ENCODE measurements around the gene SCAMP4.

SCAMP4 gene

DNA sequence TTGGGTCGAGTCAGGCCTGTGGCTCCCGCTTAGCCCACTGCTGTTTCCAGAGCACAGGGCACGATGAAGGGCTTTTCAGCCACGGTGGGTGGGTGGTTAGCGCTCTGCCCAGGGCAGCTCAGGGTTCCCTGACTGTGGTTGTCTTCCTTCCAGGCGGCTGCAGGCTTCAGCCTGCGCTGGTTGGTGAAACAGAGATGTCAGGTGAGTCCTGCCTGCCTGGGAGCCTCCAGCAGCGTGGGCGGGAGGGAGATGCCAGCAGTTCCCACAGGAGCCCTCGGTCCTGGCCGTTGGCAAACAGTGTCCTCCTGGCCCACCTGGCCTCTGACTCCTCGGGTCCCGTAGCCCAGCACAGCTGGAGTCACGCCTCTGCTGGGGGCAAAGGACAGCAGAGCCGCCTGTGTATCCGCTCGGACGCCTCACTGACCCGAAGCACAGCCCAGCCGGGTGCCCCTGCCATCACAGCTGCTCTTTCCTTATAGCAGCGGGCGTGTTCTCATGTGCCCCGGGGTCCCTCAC lies 9.7 kb downstream of the SCAMP4 start:
- no peak for DNase-seq

DNA sequence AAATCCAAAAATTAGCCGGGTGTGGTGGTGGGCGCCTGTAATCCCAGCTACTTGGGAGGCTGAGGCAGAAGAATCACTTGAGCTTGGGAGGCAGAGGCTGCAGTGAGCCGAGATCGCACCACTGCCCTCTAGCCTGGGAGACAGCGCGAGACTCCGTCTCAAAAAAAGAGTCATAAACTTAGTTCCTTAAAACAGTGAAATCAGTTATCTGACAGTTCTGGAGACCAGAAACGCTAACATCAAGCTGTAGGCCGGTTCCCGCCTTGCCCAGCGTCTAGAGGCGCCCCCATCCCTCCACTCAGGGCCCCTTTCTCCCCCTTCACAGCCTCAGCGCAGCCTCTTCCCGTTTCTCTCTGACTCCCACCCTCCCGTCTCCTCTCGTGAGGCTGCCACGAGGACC lies 11.9 kb downstream of the SCAMP4 start:
- DNase-seq = no peak

DNA sequence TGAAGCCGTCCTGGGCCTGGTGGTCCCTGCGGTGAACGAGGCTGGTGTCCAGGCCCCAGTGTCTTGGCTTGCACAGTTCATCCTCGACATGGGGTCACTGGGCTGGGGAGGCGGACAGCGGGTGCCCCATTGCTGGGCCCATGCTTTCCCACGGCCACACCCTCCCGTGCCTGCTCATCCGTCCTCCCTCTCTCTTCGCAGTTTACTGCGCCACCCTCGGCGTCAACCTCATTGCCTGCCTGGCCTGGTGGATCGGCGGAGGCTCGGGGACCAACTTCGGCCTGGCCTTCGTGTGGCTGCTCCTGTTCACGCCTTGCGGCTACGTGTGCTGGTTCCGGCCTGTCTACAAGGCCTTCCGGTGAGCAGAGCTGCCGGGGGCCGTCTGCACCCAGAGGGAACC lies 12.7 kb downstream of the SCAMP4 start:
- no peak for DNase-seq

DNA sequence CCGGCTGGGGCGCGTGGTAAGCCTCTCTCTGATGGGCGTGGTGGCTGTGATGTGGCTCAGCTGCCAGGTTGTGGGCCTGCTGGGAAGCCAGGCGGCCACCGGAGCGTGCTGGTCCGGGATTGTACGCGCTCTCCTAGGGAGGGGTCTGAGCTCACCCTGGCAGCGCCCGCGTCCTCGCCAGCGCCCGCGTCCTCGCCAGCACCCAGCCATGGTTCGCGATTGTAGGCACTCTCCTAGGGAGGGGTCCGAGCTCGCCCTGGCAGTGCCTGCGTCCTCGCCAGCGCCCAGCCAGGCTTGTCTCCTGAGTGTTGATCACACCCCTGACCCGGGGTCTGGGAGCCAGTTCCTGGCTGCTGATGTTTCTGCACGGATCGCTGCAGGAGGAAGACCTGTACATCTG lies 13.8 kb downstream of the SCAMP4 start:
- DNase-seq = no peak

DNA sequence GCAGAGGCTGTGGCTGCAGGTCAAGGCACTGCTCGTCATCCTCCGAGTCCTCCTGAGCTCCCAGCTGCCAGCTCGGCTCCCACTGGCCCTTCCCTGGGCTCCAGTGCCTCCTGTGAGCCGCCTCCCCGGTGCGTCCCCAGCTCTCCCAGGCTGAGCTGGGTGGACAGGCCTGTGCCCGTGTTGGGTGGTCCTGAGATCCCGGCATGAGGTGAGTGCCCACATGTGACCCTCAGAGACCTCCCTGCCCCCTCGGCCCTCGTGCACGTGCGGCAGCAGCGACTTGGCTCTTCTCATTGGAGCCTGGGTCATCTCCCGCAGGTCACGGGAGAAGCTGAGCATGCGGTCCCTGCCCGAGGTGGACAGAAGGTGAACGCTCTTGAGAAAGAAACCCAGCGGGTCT lies 15.4 kb downstream of the SCAMP4 start:
- DNase-seq = no peak

DNA sequence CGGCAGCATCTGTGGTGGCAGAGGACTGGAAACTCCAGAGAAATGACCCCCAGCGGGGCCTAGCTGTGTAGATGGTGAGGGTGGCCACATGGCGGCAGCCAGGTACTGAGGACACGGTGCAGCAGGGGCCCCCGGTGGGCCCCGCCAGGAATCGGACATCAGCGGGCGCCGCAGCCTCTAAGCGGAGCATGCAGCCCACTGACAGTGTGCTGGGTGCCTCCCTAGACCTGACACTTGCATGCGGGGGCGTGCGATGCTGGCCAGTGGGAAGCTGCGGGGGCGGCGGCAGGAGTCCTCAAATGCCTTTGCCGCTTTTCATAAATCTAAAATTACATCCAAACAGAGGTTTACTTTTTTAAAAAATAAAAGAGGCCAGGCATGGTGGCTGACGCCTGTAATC lies 16.1 kb downstream of the SCAMP4 start:
- no peak for DNase-seq

DNA sequence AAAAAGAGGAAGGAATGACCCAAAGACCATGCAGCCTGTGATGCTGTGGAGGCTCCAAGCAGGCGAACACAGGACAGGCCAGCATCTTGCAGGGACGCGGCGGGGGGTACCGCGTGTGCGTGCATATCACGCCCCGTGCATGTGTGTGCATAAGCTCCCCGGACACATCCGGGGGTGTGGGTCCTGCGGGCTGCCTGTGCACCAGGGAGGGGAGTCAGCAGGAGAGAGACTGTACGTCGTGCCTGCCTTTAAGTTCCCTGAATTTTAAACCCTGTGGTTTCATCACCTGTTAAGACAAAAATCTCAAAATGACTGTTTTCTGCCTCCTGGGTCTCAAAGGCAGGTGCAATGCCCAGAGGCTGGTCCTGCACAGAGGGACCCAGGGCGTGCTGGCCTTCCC lies 16.6 kb downstream of the SCAMP4 start:
- no peak for DNase-seq

DNA sequence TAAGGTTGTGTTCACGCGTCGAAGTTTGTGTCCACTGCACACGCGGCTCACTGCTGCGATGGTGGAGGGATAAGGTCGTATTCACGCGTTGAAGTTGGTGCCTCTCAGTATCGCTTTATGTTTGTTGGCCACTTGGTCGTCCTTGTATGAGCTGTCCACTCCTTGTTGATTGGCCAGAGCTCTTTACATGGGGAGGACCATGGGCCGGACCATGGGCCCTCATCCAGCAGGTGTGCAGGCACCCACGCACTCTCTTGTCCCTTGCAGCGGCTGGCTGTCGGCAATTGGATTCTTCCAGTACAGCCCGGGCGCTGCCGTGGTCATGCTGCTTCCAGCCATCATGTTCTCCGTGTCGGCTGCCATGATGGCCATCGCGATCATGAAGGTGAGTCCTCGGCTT lies 17.6 kb downstream of the SCAMP4 start:
- no peak for DNase-seq

DNA sequence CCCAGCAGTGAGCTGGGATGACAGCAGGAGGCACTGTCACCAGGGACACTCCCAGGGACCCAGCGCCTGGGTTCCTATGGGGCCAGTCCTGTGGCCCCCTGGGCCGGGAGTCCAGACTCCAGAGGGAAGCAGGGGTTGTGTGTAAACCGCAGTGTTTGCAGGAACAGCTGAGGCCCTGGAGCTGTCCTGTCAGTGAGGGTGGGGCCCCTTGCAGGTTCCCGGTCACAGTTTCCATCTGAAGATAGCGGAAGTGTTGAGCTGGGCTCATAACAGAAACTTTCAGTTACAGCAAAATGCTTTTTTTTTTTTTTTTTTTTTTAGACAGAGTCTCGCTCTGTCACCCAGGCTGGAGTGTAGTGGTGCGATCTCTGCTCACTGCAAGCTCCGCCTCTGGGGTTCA lies 18.1 kb downstream of the SCAMP4 start:
- no peak for DNase-seq

DNA sequence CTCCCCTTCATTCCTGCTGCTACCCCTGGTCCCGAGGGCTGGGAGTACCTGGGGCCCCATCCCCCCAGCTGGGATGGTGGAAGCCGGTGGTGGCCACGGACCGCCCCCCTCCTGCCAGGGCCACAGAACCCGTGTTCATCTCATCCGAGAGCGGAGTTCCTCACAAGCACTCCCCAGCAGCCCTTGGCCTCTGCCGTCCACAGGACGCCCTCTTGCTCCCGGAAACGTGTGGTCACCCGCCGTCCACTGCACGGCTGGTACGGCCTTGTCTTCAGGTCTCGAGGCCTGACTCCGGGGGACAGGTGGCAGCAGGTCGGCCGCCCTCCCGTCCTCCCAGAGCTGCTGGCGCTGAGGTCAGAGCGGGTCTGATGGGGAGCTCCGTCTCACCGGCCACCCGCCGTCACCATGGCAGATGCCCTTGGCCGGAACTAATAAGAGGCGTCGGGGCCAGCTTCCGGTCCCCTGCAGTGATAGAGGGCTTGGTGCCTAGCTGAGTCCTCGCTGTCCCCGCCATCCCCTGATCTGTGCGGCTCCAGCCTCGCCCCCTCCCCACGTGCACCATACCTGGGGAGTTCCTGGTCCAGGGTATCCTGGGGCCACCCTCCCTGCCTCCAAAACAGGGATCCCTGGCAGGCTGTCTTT lies 19.2 kb downstream of the SCAMP4 start:
- no peak for DNase-seq

DNA sequence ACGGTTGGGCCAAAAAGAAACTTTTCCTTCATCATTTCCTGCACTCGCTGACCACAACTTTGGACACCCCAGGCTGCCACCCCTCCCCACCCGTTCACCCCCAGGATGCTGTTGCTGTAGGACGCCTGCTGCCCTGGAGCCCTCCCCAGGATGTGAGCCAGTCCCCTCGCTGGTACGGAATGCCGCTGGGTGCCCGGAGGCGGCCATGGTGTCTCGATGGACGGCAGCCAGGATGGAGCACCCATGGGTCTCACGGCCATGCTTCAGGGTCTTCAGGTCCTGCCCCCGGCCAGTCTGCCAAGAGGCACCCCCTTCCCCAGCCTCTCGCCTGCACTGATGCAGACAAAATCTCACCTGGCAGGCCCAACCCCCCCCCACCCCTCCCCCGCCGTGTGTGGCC lies 20.3 kb downstream of the SCAMP4 start:
- DNase-seq = no peak

DNA sequence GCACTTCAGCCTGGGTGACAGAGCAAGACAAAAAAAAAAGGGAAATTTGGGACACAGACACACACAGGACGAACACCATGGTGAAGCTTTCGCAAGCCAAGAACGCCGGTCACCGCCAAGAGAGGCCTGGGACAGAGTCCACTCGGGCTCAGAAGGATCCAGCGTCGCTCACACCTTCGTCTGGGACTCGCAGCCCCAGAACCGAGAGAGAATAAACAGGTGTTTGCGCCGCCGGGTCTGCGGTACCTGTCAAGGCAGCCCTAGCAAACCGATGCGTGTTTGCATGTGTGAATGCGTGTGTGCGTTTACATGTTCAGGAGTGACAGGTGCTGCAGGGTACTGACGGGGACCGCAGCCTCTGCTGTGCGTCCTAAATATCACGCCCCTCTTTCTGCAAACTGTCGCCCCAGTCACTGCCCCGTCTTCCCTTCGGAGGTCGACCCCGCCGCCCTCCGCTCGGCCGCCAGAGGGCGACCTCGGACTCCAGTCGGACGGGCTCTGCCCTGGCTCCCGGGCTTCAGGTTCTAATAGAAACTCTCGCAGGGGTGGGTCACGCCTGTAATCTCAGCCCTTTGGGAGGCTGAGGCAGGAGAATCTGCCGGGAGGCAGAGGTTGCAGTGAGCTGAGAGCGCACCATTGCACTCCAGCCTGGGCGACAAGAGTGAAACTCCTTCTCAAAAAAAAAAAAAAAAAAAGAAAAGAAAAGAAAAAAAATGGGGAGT lies 24.0 kb downstream of the SCAMP4 start:
- DNase-seq = no peak

DNA sequence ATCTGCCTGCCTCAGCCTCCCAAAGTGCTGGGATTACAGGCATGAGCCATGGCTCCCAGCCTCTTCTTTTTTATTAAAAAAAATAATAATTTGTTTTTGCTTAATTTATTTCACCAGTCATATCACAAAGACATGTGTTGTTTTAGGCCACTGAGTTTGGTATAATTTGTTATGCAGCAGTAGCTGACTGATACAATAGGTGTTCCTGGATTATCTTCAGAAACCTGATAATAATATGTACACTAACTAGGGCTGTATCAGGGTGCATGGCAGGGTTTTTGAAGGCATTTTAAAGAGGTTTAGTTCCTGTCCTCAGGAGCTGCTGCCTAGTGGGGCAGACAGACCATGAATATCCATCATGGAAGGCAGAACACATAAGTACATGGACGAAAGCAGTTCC lies 26.2 kb downstream of the SCAMP4 start:
- no peak for DNase-seq

DNA sequence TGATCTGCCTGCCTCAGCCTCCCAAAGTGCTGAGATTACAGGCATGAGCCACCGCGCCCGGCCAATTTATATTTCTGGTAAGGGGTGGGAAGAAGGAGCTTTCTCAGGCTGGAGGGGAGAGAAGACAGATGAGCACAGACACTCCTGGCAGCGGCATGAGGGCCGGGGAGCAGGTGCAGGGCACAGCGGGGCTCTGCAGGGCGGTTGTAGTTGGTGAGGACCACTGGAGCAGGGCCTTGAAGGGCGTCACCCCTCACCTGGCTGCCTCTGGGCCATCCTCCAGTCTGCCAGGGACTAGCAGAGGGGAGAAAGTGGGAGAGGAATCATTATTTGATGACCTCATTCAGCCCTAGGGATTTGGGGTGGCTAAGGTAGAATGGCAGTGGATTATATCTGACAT lies 27.2 kb downstream of the SCAMP4 start:
- DNase-seq = no peak

DNA sequence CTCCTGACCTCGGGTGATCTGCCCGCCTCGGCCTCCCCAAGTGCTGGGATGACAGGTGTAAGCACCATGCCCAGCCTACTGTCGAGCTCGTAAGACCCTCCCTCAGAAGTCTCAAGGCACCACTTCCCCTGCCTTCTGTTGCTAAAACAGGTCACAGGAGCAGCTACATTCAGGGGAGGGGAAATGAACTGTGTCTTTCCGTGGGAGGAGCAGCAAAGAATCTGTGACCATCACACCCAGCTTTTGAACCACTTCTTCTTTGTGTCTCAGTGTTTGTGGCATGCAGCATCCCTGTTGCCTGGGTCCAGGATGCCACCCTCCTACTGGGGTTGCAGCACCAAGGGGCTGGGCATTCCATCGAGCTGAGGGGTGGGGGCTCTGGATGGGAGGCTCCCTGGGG lies 28.0 kb downstream of the SCAMP4 start:
- DNase-seq = no peak

DNA sequence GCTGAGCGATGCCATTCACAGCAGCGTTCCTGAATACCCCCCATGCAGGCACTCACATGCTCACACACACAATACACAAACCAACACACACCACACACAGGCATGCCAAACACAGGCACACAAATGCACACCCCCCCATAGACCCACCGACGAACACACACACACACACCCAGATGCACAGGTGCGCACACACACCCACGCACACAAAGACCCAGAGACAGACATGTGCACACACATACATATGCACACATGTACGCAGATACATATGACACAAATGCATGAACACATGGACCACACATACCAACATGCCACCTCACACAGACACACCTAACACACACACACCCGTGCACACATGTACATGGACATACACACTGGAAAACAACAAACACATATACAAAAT lies 28.7 kb downstream of the SCAMP4 start:
- DNase-seq = no peak

DNA sequence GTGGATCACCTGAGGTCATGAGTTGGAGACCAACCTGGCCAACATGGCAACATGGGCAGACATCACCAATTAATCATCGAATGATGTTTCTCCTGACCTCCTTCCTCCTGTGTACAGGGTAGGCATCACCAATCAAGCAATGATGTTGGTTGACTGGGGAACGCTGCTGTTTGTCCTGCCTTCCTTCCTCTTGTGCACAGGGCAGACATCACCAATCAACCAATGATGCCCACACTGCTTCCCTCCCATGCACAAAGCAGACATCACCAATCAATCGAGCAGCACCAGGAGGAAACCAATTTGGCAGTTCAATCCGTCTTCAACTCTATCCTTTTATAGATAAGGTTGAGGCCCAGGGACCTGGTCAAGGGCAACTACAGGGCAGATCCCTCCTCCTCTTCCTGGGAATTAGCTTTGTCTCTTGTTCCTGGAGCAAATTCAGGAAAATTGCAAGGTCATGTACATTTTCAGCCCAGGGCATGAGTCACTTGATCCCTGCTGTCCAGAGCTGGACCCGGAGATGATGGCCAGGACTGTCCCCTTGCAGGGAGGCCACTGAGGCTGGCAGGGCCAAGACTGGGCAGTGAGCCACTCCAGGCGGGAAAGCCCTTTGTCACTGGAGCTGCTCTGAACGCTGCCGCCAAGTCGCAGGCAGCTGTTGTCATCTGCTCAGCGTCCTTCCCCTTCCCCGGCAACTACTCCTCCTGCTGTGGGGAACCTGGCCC lies 30.4 kb downstream of the SCAMP4 start:
- no peak for DNase-seq

DNA sequence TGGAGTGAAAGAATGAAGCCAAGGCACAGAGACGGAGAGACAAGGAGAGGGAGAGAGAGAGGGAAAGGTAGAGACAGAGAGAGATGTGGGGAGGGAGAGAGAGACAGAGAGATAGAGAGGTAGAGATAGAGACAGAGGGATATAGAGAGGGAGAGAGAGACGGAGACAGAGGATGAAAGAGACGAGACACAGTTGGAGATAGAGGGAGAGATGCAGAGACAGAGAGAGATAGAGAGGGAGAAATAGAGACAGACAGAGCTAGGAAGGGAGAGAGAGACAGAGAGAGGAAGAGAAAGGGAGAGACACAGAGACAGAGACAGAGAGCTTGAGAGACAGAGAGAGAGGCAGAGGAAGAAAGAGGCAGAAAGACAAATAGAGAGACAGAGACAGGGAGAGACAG lies 31.2 kb downstream of the SCAMP4 start:
- no peak for DNase-seq

DNA sequence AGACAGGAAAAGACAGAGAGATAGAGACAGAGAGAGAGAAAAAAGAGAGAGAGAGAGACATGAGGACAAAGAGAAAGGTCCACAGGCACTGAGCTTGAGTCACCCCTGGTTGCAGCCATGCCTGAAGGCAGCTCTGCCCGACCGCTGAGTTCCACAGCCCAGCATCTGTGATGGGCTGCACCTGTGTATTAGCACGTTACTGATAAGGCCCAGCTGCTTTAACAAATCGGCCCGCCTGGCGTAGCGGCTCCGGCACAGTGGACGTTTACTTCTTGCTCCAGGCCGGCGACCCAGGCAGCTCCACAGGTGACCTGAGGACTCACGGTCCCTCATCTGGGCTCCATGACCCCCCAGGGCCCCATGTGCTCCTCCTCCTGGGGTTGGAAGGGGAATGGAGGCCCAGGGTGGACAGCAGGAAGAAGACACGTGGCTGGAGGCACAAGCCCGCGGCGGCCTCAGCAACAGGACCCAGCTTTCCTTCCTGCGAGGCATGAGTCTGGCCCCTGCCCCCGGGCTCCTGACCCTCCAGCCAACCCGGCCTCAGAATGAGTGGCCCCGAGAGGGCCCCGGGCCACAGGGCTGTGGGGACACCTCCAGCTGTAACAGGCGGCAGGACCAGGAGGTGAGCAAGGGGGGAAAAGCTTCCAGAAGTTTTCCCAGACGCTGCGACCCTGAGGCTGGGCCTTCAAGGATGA lies 31.9 kb downstream of the SCAMP4 start:
- DNase-seq = no peak

DNA sequence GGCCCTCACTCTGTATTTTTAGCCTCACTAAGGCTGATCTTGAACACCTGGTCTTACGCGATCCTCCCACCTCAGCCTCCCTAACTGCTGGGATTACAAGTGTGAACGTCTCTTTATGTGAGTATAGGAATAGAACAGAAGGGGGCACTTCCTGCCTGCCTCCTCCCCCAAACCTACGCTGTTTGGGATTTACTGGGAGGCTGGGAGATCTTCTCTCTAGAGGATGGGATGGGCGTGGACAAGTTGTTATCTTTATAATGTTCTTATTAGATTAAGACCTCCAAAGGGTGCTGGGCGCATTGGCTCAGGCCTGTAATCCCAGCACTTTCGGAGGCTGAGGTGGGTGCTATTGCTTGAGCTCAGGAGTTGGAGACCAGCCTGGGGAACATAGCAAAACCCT lies 32.9 kb downstream of the SCAMP4 start:
- no peak for DNase-seq

DNA sequence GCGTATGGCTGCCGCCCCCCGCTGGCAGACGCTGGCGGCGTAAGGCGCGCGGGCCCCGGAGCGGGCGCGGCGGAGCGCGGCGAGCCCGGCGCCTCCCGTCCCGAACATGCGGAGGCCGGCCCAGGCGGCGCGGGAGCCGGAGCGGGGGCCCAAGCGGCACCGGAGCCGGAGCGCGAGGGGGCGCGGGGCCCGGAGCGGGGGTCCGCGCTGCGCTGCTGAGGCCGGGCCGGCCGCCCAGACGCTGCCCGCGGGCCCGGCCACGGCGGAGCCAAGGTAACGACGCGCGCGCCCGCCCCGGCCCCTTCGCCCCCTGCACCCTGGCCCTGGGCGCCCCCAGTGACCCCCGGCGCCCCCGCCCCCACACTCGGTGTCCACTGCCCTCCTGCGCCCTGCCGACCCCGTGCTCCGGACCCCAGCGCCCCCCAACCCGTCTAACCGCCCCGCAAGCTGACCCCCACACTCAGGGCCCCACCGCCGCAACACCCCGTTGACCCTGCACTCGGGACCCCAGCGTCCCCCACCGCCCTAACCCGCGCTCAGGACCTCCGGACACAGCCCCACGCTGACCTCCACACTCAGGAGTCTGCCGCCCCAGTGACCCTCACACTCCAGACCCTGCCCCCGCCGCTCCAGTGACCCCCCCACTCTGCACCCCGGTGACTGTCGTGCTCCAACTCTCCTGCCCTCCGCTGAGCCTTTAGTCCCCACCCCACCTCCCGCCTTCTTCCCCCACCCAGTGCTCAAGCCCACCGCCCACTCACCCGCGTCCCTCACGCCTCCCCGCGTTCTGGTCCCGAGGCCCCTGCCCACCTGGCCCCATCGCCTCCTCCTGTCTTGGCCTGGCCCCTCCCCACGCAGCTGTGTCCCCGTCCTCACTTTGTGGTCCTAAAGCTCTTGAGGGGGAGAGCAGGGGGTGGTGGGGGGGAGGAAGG lies 36.2 kb downstream of the SCAMP4 start, which contains the start of gene CSNK1G2:
TSS of gene CSNK1G2 (plus strand) at position 27 of the 932 bp plus-strand sequence. CDS start 28,601 bp downstream, outside the sequence.
- DNase-seq = no peak
